DND-41 (cell line): ENCODE measurements around the gene SLC9A7.

Experiments
- ATAC-seq: fragments of 200-7000 bp; cut with Tn5 transposase; 3 replicates; pipeline ENCODE4 v1.9.1; 2021; ENCODE audit warnings: low read depth; ENCODE audit not compliant: insufficient read depth
- DNase-seq: peaks from one replicate; pipeline ENCODE4 v3.0.0-alpha.2; 2020
- H2AFZ ChIP-seq: 2 replicates; pipeline ENCODE4 v1.6.0; 2012; ENCODE audit warnings: low read depth, low read length
- H3K27ac ChIP-seq: 2 replicates; pipeline ENCODE4 v1.5.1; 2012; ENCODE audit warnings: low read length, inconsistent platforms
- H3K27me3 ChIP-seq: fragments of 200-600 bp; sonication (generic); 2 replicates; pipeline ENCODE4 v1.6.0; 2012; ENCODE audit warnings: low read length, mild to moderate bottlenecking, inconsistent platforms; ENCODE audit not compliant: insufficient read depth, poor library complexity
- H3K36me3 ChIP-seq: 2 replicates; pipeline ENCODE4 v1.5.1; 2012; ENCODE audit warnings: low read length, inconsistent platforms; ENCODE audit not compliant: insufficient read depth
- H3K4me1 ChIP-seq: 2 replicates; pipeline ENCODE4 v1.5.1; 2012; ENCODE audit warnings: mild to moderate bottlenecking, low read length; ENCODE audit not compliant: insufficient read depth
- H3K4me2 ChIP-seq: 2 replicates; pipeline ENCODE4 v1.6.0; 2012; ENCODE audit warnings: mild to moderate bottlenecking, moderate library complexity, low read length, inconsistent platforms; ENCODE audit not compliant: insufficient read depth
- H3K4me3 ChIP-seq, 2 experiments: fragments of 200-600 bp in 1 of 2; shearing (Covaris generic) in 1 of 2; 2 replicates each; pipeline ENCODE4 v1.5.1; 2012 to 2016; ENCODE audit warnings: inconsistent platforms in 2 of 2, low read length in 2 of 2, mild to moderate bottlenecking in 2 of 2, low read depth in 1 of 2, moderate library complexity in 1 of 2
- H3K79me2 ChIP-seq: 2 replicates; pipeline ENCODE4 v1.6.0; 2012; ENCODE audit warnings: low read length, inconsistent platforms; ENCODE audit not compliant: insufficient read depth
- H3K9ac ChIP-seq: 2 replicates; pipeline ENCODE4 v1.6.0; 2012; ENCODE audit warnings: low read depth, mild to moderate bottlenecking, inconsistent platforms, low read length, moderate library complexity
- H3K9me3 ChIP-seq: 2 replicates; pipeline ENCODE4 v1.5.1; 2012; ENCODE audit warnings: low read length, moderate library complexity, mild to moderate bottlenecking, inconsistent platforms; ENCODE audit not compliant: insufficient read depth, severe bottlenecking
- H4K20me1 ChIP-seq: 2 replicates; pipeline ENCODE4 v1.6.0; 2012; ENCODE audit warnings: low read length; ENCODE audit not compliant: insufficient read depth
- EZH2 ChIP-seq: IDR thresholded peaks from 3 replicates; pipeline ENCODE4 v1.6.1; 2012; ENCODE audit warnings: borderline replicate concordance, low read depth, mild to moderate bottlenecking, moderate library complexity, low read length, inconsistent platforms; ENCODE audit not compliant: severe bottlenecking
- TF ChIP-seq, protein P1 (sequence below): IDR thresholded peaks from 2 replicates; pipeline ENCODE4 v1.5.1; 2012; ENCODE audit warnings: borderline replicate concordance, low read length, moderate library complexity, mild to moderate bottlenecking; ENCODE audit not compliant: poor library complexity, severe bottlenecking; ENCODE audit errors: extremely low read depth

SLC9A7 gene

DNA sequence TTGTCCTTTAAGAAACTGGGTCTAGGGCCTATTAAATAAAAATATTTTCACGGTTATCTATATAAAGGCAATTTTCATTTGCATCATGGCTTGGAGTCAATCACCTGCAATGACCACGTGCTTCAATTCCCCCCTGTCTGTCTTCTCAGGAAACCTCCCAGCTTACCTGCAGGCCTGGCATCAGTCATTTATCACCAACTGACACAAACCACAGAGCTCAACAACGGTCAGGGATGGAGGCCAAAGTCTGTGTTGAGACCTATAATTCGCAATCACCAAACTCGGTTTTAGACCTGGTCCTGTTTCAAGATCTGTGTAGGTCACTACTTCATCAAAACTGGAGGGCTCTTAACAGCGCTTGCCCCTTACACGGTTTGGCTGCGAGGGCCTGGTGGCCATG is 1.9 kb downstream of the SLC9A7 start:
- Histone ChIP-seq H3K79me2 (no peaks in the 10 kb centered on the region), H3K9me3 (no peaks in the 10 kb centered on the region), H4K20me1 (no peaks in the 10 kb centered on the region), H3K4me2 (no peak overlapping the region), H3K9ac (no peak overlapping the region), H2AFZ (no peak overlapping the region), H3K27ac (no peak overlapping the region), H3K27me3 (peaks cover 20% of the 10 kb centered on the region), H3K36me3 (no peaks in the 10 kb centered on the region), H3K4me1 (peaks cover 11% of the 10 kb centered on the region), H3K4me3 (no peak overlapping the region)
- no peak for DNase-seq
- no peak for ATAC-seq
- TF ChIP-seq, protein P1, sequence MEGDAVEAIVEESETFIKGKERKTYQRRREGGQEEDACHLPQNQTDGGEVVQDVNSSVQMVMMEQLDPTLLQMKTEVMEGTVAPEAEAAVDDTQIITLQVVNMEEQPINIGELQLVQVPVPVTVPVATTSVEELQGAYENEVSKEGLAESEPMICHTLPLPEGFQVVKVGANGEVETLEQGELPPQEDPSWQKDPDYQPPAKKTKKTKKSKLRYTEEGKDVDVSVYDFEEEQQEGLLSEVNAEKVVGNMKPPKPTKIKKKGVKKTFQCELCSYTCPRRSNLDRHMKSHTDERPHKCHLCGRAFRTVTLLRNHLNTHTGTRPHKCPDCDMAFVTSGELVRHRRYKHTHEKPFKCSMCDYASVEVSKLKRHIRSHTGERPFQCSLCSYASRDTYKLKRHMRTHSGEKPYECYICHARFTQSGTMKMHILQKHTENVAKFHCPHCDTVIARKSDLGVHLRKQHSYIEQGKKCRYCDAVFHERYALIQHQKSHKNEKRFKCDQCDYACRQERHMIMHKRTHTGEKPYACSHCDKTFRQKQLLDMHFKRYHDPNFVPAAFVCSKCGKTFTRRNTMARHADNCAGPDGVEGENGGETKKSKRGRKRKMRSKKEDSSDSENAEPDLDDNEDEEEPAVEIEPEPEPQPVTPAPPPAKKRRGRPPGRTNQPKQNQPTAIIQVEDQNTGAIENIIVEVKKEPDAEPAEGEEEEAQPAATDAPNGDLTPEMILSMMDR = no peak
- TF ChIP-seq EZH2 = no peak

DNA sequence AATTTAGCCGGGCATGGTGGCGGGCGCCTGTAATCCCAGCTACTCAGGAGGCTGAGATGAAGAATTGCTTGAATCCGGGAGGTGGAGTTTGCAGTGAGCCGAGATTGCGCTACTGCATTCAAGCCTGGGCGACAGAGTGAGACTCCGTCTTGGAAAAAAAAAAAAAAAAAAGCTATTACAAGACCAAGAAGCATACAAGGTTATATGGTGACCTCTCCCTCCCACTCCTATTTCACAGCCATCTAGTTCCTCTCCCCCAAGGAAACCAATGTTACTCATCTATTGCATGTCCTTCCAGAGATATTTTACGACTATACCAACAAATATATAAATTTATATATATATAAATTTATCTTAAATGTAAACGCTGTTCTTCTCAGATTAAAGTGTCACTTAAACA is 3.2 kb downstream of the SLC9A7 start:
- H3K9ac ChIP-seq = no peak overlapping the region
- H4K20me1 ChIP-seq = no peaks in the 10 kb centered on the region
- peaks cover 20% of the 10 kb centered on the region for H3K27me3 ChIP-seq
- DNase-seq (no peak), ATAC-seq (no peak)
- no peaks in the 10 kb centered on the region for H3K36me3 ChIP-seq
- H3K4me2 ChIP-seq = no peak overlapping the region
- no peak for TF ChIP-seq EZH2
- TF ChIP-seq, protein P1 = no peak
- H3K4me1 ChIP-seq = peaks cover 11% of the 10 kb centered on the region
- H3K9me3 ChIP-seq = no peaks in the 10 kb centered on the region
- H3K4me3 ChIP-seq = no peak overlapping the region
- H3K79me2 ChIP-seq = no peaks in the 10 kb centered on the region
- H3K27ac ChIP-seq = no peak overlapping the region
- no peak overlapping the region for H2AFZ ChIP-seq

DNA sequence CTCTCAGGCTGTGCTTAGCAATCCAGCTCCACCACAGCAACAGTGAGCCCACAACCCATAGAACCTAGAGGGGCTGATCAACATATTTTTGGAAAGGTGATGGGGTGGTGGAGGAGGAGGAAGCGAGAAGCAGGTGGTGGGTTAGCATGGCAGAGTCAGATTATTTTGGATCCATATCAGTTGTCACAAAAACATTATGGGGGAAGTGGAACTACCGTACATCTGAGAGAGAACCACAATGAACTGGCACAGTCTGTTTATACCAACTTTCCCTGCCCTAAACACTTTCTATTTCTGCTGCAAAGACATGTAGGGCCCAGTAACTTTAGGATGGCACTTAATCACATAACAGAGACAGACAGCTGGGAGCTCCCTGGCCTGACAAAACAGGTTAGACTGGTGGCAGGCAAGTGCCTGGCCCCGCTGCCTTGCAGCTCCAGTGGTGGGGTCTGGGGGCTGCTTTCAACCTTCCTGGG is 4.3 kb downstream of the SLC9A7 start:
- no peak for DNase-seq
- H3K36me3 ChIP-seq = no peaks in the 10 kb centered on the region
- no peak overlapping the region for H3K27ac ChIP-seq
- H3K27me3 ChIP-seq = peaks cover 13% of the 10 kb centered on the region
- H3K4me2 ChIP-seq = no peak overlapping the region
- peaks cover 6% of the 10 kb centered on the region for H3K4me1 ChIP-seq
- H3K4me3 ChIP-seq = no peak overlapping the region
- no peak for ATAC-seq
- H4K20me1 ChIP-seq = no peaks in the 10 kb centered on the region
- no peak overlapping the region for H2AFZ ChIP-seq
- no peaks in the 10 kb centered on the region for H3K9me3 ChIP-seq
- H3K9ac ChIP-seq = no peak overlapping the region
- H3K79me2 ChIP-seq = no peaks in the 10 kb centered on the region
- no peak for TF ChIP-seq EZH2
- TF ChIP-seq, protein P1 = no peak

- Histone ChIP-seq H3K4me1 (0 out of 2 replicates have a peak, but pooled peaks cover under 1% of the 10 kb centered on the region), H3K36me3 (no peaks in the 10 kb centered on the region), H3K4me3 (no peak overlapping the region), H4K20me1 (no peaks in the 10 kb centered on the region), H2AFZ (no peak overlapping the region), H3K9me3 (no peaks in the 10 kb centered on the region), H3K79me2 (no peaks in the 10 kb centered on the region), H3K4me2 (no peak overlapping the region), H3K9ac (no peak overlapping the region), H3K27ac (no peak overlapping the region), H3K27me3 (peaks cover 7% of the 10 kb centered on the region)
- no peak for TF ChIP-seq EZH2
- TF ChIP-seq, protein P1 = no peak
- DNase-seq (no peak), ATAC-seq (no peak)
These were observed 4.9 kb downstream of the SLC9A7 start for GRCh38 chrX:46754036-46754435.
